ENCODE measurements around the gene SF3B3. TPM values are rescaled to one million over a fixed set of nuclear protein-coding genes. Genes with fewer than 3 reads are reported as not detected.
A peak's percentile ranks its signal among the peaks of the same experiment; 100 is the strongest.

The SF3B3 gene
- total and polyA plus RNA-seq, 2 donors (not counting 1 experiment from before 2014, with no cell fraction given) = 89.2 to 107 TPM

DNA sequence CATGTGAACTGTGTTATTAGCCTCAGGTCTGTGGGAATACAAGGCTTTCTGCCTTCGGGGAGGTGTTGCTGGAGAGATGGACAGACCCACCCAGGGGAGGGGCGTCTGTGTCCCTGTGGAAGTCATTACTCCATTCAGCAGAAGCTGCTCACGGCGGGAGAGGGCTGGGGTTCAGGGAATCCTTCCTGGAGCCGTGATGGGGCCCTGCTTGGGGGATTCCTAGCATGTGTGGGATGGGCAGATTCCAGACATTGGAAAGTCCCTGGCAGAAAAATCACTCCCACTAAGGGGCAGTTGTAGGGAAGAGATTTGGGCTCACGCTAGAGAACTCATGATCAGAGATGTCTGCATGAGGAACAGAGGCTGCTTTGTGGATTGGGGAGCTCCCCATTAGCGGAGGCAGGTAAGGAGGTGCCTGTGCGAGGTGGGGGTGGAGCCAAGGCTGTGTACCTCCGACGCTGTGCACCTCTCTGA lies 66.4 kb downstream of the SF3B3 start:
- H3K9ac ChIP-seq (ENCODE audit: insufficient read depth, low read length) = no peak overlapping the region
- H3K4me2 ChIP-seq (ENCODE audit: extremely low read depth, insufficient read depth, low read length) = no peak overlapping the region
- TF ChIP-seq, protein P1, sequence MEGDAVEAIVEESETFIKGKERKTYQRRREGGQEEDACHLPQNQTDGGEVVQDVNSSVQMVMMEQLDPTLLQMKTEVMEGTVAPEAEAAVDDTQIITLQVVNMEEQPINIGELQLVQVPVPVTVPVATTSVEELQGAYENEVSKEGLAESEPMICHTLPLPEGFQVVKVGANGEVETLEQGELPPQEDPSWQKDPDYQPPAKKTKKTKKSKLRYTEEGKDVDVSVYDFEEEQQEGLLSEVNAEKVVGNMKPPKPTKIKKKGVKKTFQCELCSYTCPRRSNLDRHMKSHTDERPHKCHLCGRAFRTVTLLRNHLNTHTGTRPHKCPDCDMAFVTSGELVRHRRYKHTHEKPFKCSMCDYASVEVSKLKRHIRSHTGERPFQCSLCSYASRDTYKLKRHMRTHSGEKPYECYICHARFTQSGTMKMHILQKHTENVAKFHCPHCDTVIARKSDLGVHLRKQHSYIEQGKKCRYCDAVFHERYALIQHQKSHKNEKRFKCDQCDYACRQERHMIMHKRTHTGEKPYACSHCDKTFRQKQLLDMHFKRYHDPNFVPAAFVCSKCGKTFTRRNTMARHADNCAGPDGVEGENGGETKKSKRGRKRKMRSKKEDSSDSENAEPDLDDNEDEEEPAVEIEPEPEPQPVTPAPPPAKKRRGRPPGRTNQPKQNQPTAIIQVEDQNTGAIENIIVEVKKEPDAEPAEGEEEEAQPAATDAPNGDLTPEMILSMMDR (conservative IDR thresholded peaks at IDR 0.05 in 1 of 2, IDR thresholded peaks at IDR 0.05 in 1 of 2; ENCODE audit: low read depth in 1 of 2, low read length in 2 of 2) = no peak
- TF ChIP-seq EZH2 (IDR thresholded peaks at IDR 0.05; ENCODE audit: low read length, missing control alignments) = no peak
- no peak overlapping the region for H2AFZ ChIP-seq (ENCODE audit: low read length)
- peak overlapping the region in 1 of 4 experiments; percentile 22 for H3K4me3 ChIP-seq (replicated peaks in 1 of 4; ENCODE audit: control extremely low read depth in 1 of 4, insufficient read depth in 1 of 4, low read depth in 3 of 4, low read length in 4 of 4)
- H3K9me3 ChIP-seq (ENCODE audit: control insufficient read depth, insufficient read depth, low read depth, low read length) = no peaks in the 10 kb centered on the region
- H4K20me1 ChIP-seq (ENCODE audit: control insufficient read depth, extremely low read depth, insufficient read depth, low read length) = no peaks in the 10 kb centered on the region
- no peaks in the 10 kb centered on the region for H3K4me1 ChIP-seq (ENCODE audit: control insufficient read depth, extremely low read depth, insufficient read depth, low read length)
- H3K27me3 ChIP-seq (ENCODE audit: control insufficient read depth, insufficient read depth, low read length) = no peaks in the 10 kb centered on the region
- H3K27ac ChIP-seq (ENCODE audit: insufficient read depth, low read length) = no peak overlapping the region
- H3K36me3 ChIP-seq (ENCODE audit: control insufficient read depth, insufficient read depth, low read length) = no peaks in the 10 kb centered on the region
- peak; percentile 43 to 64 for DNase-seq (ENCODE audit: low read depth in 2 of 2)
- H3K79me2 ChIP-seq (ENCODE audit: control insufficient read depth, insufficient read depth, low read length) = no peaks in the 10 kb centered on the region

DNA sequence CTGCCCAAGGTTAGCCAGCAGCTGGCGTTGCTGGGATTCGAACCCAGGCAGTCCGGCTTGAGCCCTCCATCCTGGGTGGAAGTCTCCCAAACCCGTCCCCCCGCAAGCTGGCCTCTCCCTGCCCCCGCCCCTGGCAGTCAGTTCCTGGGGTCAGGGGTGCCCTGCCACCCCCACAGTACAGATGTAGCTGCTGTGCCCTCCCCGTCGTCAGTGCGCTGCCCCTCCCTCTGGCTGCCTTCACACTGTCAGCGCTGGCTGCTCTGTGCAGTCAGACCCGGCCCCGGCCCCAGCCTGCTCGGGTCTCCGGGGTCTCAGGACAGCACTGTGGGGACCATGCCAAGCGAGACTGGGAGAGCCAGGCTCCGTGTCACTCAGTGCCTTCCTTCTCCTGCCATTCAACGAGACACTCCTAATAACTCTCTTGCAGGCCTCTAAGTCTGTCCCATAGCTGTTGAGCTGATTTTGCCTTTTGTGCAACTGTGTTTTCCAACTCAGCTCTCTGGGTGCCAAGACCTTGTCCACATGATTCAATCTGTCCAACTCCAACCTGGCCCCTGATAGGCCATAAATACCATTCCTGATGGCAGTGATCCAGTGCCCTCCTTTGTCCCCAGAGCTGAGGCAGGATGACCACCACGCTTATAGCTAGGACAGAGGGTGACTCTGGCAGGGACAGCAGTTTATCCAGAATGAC lies 67.3 kb downstream of the SF3B3 start:
- H3K27ac ChIP-seq (ENCODE audit: insufficient read depth, low read length) = no peak overlapping the region
- no peaks in the 10 kb centered on the region for H3K36me3 ChIP-seq (ENCODE audit: control insufficient read depth, insufficient read depth, low read length)
- no peaks in the 10 kb centered on the region for H3K79me2 ChIP-seq (ENCODE audit: control insufficient read depth, insufficient read depth, low read length)
- peak overlapping the region in 1 of 4 experiments; percentile 22 for H3K4me3 ChIP-seq (replicated peaks in 1 of 4; ENCODE audit: control extremely low read depth in 1 of 4, insufficient read depth in 1 of 4, low read depth in 3 of 4, low read length in 4 of 4)
- no peaks in the 10 kb centered on the region for H3K9me3 ChIP-seq (ENCODE audit: control insufficient read depth, insufficient read depth, low read depth, low read length)
- no peaks in the 10 kb centered on the region for H3K4me1 ChIP-seq (ENCODE audit: control insufficient read depth, extremely low read depth, insufficient read depth, low read length)
- TF ChIP-seq EZH2 (IDR thresholded peaks at IDR 0.05; ENCODE audit: low read length, missing control alignments) = no peak
- TF ChIP-seq, protein P1 (conservative IDR thresholded peaks at IDR 0.05 in 1 of 2, IDR thresholded peaks at IDR 0.05 in 1 of 2; ENCODE audit: low read depth in 1 of 2, low read length in 2 of 2) = no peak
- no peak for DNase-seq (ENCODE audit: low read depth in 2 of 2)
- no peak overlapping the region for H3K9ac ChIP-seq (ENCODE audit: insufficient read depth, low read length)
- no peaks in the 10 kb centered on the region for H3K27me3 ChIP-seq (ENCODE audit: control insufficient read depth, insufficient read depth, low read length)
- H2AFZ ChIP-seq (ENCODE audit: low read length) = no peak overlapping the region
- no peaks in the 10 kb centered on the region for H4K20me1 ChIP-seq (ENCODE audit: control insufficient read depth, extremely low read depth, insufficient read depth, low read length)
- no peak overlapping the region for H3K4me2 ChIP-seq (ENCODE audit: extremely low read depth, insufficient read depth, low read length)

DNA sequence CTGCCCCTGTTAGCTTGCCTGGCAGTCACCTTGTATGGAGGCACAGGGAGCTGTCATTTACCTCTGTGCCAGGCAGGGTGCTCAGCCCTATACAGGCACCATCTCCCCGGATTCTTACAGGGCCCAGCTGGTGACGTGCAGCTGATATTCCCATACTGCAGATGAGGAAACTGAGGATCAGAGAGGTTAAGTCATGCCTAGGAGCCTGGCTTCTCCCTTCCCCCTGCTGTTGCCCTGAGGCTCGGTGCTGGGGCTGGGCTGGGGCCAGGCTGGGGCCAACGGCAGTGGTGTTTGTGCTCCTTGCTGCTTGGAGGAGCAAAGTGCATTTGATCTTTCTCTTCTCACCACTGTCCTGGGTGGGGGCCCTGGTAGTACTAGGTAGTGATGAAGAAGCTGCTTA lies 68.0 kb downstream of the SF3B3 start:
- no peak overlapping the region for H2AFZ ChIP-seq (ENCODE audit: low read length)
- H3K9ac ChIP-seq (ENCODE audit: insufficient read depth, low read length) = no peak overlapping the region
- H3K36me3 ChIP-seq (ENCODE audit: control insufficient read depth, insufficient read depth, low read length) = no peaks in the 10 kb centered on the region
- no peaks in the 10 kb centered on the region for H4K20me1 ChIP-seq (ENCODE audit: control insufficient read depth, extremely low read depth, insufficient read depth, low read length)
- DNase-seq (ENCODE audit: low read depth in 2 of 2) = no peak
- H3K79me2 ChIP-seq (ENCODE audit: control insufficient read depth, insufficient read depth, low read length) = no peaks in the 10 kb centered on the region
- no peak overlapping the region for H3K4me3 ChIP-seq (replicated peaks in 1 of 4; ENCODE audit: control extremely low read depth in 1 of 4, insufficient read depth in 1 of 4, low read depth in 3 of 4, low read length in 4 of 4)
- TF ChIP-seq EZH2 (IDR thresholded peaks at IDR 0.05; ENCODE audit: low read length, missing control alignments) = no peak
- TF ChIP-seq, protein P1 (conservative IDR thresholded peaks at IDR 0.05 in 1 of 2, IDR thresholded peaks at IDR 0.05 in 1 of 2; ENCODE audit: low read depth in 1 of 2, low read length in 2 of 2) = no peak
- H3K4me2 ChIP-seq (ENCODE audit: extremely low read depth, insufficient read depth, low read length) = no peak overlapping the region
- H3K9me3 ChIP-seq (ENCODE audit: control insufficient read depth, insufficient read depth, low read depth, low read length) = no peaks in the 10 kb centered on the region
- no peak overlapping the region for H3K27ac ChIP-seq (ENCODE audit: insufficient read depth, low read length)
- no peaks in the 10 kb centered on the region for H3K4me1 ChIP-seq (ENCODE audit: control insufficient read depth, extremely low read depth, insufficient read depth, low read length)
- no peaks in the 10 kb centered on the region for H3K27me3 ChIP-seq (ENCODE audit: control insufficient read depth, insufficient read depth, low read length)
